HK-2 (cell line): ENCODE data around the gene PDXK.

ENCODE experiments used
- DNase-seq: peaks from one replicate; pipeline ENCODE4 v3.0.0-alpha.2; 2018; ENCODE audit not compliant: unreplicated experiment

Gene PDXK

GRCh38 chr21:43723648-43724047 lies 4.7 kb downstream of the PDXK start:
- no peak for DNase-seq

- no peak for DNase-seq
Observed at GRCh38 chr21:43726686-43727518, 8.0 kb downstream of the PDXK start.

DNA sequence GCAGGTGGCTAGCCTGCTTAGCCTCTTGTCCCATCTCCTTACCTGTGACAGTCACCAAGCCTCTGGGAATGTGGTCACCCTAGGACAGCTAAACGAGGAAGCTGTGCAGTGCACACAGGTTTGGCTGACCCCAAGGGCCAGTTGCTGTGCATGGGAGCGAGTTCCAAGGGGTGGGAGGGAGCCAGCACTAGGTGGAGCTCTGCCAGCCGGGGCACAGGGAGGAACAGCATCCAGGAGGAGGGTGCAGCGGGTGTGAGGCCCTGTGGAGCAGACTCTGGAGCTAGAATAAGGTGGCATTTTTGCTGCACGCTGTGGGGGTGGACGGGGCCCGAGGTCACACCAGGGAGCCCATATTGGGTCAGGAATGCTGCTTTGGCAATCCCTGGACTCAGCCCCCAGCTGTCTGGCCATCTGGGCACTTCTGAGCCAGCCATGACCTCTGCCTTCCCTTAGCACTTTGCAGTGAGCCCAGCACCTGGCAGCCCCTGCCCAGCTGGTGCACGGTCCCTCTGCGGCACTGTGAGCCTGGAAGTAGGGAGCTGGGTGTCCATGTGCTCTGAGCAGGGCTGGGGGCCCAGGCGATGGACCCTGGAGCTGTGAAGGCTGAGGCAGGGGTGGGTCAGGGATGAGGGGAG lies 8.7 kb downstream of the PDXK start:
- peak; percentile 60 for DNase-seq

DNA sequence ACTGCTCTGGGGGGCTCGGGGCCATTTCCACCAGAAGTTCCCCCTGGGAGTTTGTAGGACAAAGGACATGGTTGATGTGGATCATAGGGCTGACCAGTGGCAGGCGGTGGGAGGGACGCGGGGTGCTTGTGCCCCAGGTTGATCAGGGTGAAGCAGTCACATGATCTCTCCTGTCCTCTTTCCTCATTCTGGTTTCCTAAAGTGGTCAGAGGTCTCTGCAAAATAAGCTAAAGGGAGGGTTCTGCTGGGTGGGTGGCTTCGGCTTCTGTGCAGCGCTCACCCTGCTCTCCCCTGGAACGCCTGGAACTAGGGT lies 9.2 kb downstream of the PDXK start:
- no peak for DNase-seq

DNA sequence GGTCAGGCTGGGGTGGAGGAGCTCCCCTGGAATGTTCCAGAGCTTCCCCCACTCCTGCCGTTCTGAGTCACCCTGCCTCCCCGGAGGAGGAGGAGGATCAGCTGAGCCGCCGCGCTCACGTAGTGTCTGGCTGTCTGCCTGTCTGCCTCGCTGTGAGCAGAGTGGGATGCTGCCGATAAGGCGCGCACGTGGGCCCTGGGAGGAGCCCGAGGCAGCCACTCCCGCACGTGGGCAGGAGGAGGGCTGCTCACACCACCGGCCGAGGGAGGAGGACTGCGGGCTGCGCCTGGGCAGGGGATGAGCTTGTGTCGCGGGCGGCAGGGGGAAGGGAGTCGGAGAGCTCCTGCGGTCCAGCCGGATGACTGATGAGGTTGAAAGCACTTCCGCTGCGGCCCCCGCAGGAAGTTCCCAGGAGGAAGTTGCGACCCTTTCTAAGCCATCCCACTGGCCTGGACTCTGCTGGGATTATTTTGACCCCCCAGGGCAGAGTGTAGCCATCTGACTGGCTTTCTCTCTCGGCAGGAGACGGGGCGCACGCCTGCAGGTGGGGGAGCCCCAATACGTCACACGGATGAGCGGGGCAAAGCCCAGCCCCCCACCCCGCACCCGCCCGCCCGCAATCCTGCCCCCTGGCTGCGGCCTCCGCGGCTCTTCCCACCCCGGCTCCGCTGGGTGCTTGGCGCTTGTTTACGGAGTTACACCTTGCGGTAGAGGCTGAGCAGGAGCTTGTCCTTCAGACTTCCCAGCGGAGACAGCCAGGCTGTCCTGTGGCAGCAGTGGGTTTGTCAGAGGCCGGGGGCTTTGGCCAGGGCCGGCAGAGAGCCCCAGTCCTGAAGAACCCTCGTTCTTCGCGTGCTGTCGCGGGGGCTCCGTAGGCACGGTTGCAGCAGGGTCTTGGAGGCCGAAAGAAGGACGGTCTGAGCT lies 9.8 kb downstream of the PDXK start:
- DNase-seq, result peak; percentile 95

GRCh38 chr21:43731476-43731875 lies 12.5 kb downstream of the PDXK start:
- no peak for DNase-seq

DNA sequence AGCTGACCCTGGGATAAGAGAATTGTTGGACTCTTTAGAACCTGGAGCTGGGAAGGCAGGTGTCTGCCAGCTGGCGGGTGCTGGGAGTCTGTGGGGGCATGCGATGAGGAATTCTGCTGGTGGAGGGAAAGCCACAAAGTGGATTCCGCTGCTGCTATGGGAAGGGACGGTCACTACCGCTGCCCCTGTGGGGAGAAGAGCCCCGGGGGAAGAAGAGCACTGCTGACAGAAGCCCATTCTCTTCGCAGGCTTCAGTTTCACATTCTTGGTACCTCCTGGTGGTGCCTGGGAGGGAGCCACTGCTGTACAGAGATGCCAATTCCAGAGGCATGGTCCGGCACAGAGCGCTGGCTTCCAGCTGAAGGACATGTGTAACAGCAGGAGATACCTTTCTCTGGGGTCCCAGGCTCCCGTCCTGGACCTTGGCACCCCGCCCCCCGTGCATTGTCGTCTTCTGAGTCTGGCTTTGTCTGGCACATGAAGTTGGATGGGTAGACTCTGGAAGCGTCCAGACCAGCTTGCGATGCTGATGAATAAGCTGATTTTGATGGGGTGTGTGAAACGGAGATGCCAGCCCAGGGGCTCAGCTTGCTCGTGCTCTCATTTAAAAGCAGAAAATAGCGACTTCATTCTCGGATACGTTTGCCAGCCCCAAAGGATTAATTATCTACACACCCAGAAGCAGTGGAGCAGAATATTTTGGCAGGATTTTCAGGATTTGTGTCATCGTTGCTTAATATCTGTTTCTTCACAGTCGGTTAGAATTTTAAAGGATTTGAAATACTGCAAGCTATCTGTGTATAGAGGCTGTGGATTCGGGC lies 13.2 kb downstream of the PDXK start:
- no peak for DNase-seq

- DNase-seq, result no peak
Observed at GRCh38 chr21:43733060-43733459, 14.1 kb downstream of the PDXK start.

DNA sequence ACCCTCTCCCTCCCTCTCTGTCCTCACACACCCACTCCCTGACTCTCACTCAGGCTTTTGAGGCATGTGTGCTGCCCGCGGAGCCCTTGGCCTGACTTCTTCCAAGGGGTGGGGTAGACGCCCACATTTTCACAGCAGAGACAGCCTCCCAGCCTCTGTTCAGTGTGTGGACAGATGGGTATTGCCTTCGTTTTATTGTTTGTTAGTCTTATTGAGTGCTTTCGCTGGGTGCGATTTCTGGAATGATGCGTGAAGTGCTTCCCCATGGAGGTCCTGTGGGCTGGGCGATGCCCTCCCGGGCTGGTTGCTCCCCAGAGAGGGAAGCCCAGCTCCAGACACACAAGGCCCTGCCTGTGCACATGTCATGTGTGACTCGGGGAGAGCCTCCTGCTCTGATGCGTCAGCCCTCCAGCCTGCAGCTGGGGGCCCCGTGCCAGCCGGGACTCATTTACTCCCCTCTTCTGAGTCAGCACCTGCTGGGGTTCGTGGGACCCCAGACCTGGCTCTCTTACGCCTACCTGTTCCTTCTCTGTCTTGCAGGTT lies 14.7 kb downstream of the PDXK start:
- no peak for DNase-seq

GRCh38 chr21:43734131-43734927 lies 15.4 kb downstream of the PDXK start:
- DNase-seq, result no peak

DNA sequence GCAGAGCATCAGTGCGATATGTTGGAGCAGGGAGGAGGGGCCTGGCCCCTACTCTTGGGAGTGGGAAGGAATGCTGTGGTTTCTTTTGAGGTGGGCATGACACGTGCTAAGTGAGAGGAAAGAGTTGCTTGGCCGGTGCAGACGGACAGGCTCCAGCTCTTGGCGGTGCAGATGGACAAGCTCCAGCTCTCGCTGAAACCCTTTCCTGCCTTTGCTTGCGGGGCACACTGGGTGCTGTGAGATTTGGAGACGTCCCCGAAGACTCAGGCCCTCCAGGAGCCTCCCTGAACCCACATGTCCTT lies 15.9 kb downstream of the PDXK start:
- DNase-seq, result peak; percentile 42

- DNase-seq, result no peak
Observed at GRCh38 chr21:43735236-43736091, 16.5 kb downstream of the PDXK start.

- DNase-seq, result no peak
Observed at GRCh38 chr21:43736224-43736883, 17.4 kb downstream of the PDXK start.

GRCh38 chr21:43737158-43737950 lies 18.4 kb downstream of the PDXK start:
- DNase-seq, result no peak

DNA sequence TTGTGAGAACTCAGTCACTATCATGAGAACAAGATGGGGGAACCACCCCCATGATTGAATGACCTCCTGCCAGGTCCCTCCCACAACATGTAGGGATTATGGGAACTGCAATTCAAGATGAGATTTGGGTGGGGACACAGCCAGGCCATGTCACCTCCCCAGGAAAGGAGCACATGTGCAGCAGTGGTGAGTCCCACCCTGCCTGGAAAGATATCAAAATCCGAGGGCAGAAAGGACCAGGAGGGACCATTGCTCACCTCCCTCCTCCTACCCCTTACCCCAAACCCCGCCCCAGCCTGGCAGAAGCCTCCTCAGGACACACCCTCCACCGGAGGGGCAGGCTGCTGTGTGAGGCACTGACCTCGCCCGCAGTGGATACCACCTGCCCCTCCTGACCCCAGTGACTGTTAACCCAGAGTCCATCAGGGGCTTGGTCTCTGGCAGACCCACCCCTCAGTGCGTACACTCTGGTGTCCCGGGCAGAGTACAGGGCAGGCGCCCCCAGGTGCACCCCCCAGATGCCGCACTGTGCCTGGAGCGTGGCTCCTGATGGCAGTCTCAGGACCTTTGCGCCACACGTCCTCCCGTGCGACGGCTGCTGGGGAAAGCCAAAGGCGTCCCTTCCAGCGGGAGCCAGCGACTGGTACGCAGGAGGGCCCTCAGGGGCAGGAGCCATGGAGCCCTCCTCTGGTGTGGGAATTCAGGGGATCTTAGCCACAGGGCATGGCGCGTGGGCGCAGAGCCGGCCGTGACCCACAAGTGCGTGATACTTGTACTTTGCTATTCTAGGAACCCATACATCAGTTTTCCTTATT lies 20.9 kb downstream of the PDXK start:
- no peak for DNase-seq

DNA sequence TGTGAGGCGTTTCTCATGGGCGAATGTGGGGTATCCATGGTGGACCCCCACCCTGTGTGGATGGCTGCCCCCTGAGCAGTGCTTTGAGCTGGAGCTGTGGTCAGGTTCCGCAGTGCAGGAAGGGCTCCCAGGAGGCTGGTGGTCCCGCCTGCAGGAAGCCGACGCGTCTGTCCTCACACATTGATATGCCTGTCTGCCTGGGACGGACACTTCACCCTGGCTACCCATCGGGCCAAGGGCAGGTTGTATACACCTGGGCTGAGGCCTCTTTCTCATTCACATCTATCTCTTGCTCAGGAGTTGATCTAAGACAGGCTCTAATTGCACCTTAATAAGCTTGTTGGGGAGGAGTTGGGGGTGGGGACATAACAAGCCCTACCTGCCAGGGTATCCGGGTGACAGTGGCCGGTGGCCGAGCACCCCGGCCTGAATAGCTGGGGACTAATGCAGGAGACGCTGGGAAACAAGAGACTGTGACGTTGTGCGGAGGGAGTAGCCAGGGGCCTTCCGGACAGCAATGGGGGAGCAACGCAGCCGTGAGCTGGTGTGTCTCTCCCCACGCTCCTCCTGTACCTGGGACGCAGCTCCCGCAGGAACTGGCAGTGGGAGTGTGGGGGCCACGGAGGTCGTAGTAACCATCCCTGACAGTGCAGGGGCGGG lies 21.7 kb downstream of the PDXK start:
- DNase-seq, result no peak
